GM18507 (cell line): ENCODE results near the gene LY6G5B.

Experiments used
- DNase-seq: peaks from one replicate; pipeline ENCODE4 v3.0.0; 2011; ENCODE audit warnings: low read depth; ENCODE audit not compliant: insufficient read length; ENCODE audit errors: extremely low spot score
- FAIRE-seq: peaks from 2 replicates; lab custom pipeline; 2011; peaks lifted over from hg19 to GRCh38; lab: Jason Lieb, UNC

The LY6G5B gene

GRCh38 chr6:31669676-31670075 lies at the start of gene LY6G5B:
LY6G5B (plus strand) TSS chr6:31669976; CDS start chr6:31670951, 975 bp downstream.
- DNase-seq (no peak), FAIRE-seq (no peak)

GRCh38 chr6:31620586-31621319 lies 49.0 kb upstream of the LY6G5B start, which contains the start of gene PRRC2A:
PRRC2A (plus strand) TSS chr6:31620715; CDS start chr6:31622790, 2,075 bp downstream.
- DNase-seq (peak; percentile 91), FAIRE-seq (no peak)

- no peak for FAIRE-seq
Measured at GRCh38 chr6:31621320-31621939, 48.3 kb upstream of the LY6G5B start.

GRCh38 chr6:31621991-31622390 lies 47.8 kb upstream of the LY6G5B start:
- DNase-seq (no peak), FAIRE-seq (no peak)

More at GRCh38 chr6:31621320-31621939, 48.3 kb upstream of the LY6G5B start:
- no peak for DNase-seq

- FAIRE-seq (no peak), DNase-seq (no peak)
Measured at GRCh38 chr6:31622684-31623091, 47.1 kb upstream of the LY6G5B start.

- FAIRE-seq (no peak), DNase-seq (no peak)
Measured at GRCh38 chr6:31624070-31624469, 45.7 kb upstream of the LY6G5B start.

GRCh38 chr6:31626952-31627351 lies 42.8 kb upstream of the LY6G5B start:
- DNase-seq (no peak), FAIRE-seq (no peak)

- FAIRE-seq = no peak
Measured at GRCh38 chr6:31627690-31628287, 42.0 kb upstream of the LY6G5B start.

GRCh38 chr6:31629014-31629413 lies 40.8 kb upstream of the LY6G5B start:
- DNase-seq (no peak), FAIRE-seq (no peak)

More at GRCh38 chr6:31627690-31628287, 42.0 kb upstream of the LY6G5B start:
- no peak for DNase-seq

GRCh38 chr6:31630177-31630934 lies 39.4 kb upstream of the LY6G5B start:
- FAIRE-seq (no peak), DNase-seq (no peak)

GRCh38 chr6:31631209-31631608 lies 38.6 kb upstream of the LY6G5B start:
- no peak for DNase-seq
- FAIRE-seq = no peak

GRCh38 chr6:31631681-31632278 lies 38.0 kb upstream of the LY6G5B start:
- DNase-seq = no peak

GRCh38 chr6:31632279-31632946 lies 37.4 kb upstream of the LY6G5B start:
- FAIRE-seq (no peak), DNase-seq (no peak)

More at GRCh38 chr6:31631681-31632278, 38.0 kb upstream of the LY6G5B start:
- no peak for FAIRE-seq

GRCh38 chr6:31633447-31633846 lies 36.3 kb upstream of the LY6G5B start:
- DNase-seq (no peak), FAIRE-seq (no peak)

GRCh38 chr6:31634131-31634530 lies 35.6 kb upstream of the LY6G5B start:
- no peak for FAIRE-seq
- no peak for DNase-seq

- DNase-seq (no peak), FAIRE-seq (no peak)
Measured at GRCh38 chr6:31634969-31635575, 34.7 kb upstream of the LY6G5B start.

GRCh38 chr6:31636698-31637596 lies 32.8 kb upstream of the LY6G5B start:
- FAIRE-seq = no peak

GRCh38 chr6:31639043-31639442 lies 30.7 kb upstream of the LY6G5B start:
- DNase-seq = no peak
- no peak for FAIRE-seq

More at GRCh38 chr6:31636698-31637596, 32.8 kb upstream of the LY6G5B start:
- no peak for DNase-seq
